Endothelial cell of umbilical vein (primary cell): ENCODE data around the gene PIN1. TPM values are rescaled to one million over a fixed set of nuclear protein-coding genes. Genes with fewer than 3 reads are reported as not detected.

Source experiments
- BruUV-seq: library from RNA; stranded (reverse); fragments of 400-500 nt; replicated peaks from 2 replicates; lab custom pipeline; 2021; lab: Mats Ljungman, UMichigan
- CTCF ChIA-PET: fragments of 300-600, 350-600 bp; sonication (Branson Sonifier 250); formaldehyde crosslinking; loops from one replicate; lab custom pipeline; 2021; ENCODE audit warnings: antibody characterized with exemption, inconsistent platforms; lab: Charles Lee
- POLR2A ChIA-PET: fragments of 300-600, 350-600 bp; sonication (Branson Sonifier 250); formaldehyde crosslinking; loops from one replicate; lab custom pipeline; 2021; ENCODE audit warnings: antibody characterized with exemption, inconsistent platforms; lab: Charles Lee
- DNase-seq: peaks from one replicate; pipeline ENCODE4 v3.0.0-alpha.2; 2011; ENCODE audit warnings: low read depth, low spot score
- FAIRE-seq: peaks from 2 replicates; lab custom pipeline; 2011; peaks lifted over from hg19 to GRCh38; lab: Jason Lieb, UNC
- H2AFZ ChIP-seq: 2 replicates; pipeline ENCODE4 v1.6.0; 2012; ENCODE audit warnings: low read depth, low read length, control low read depth, inconsistent platforms
- H3K27ac ChIP-seq: 2 replicates; pipeline ENCODE4 v1.5.1; 2011; ENCODE audit warnings: low read depth, mild to moderate bottlenecking, control low read depth, low read length, moderate library complexity; ENCODE audit not compliant: insufficient read depth
- H3K27me3 ChIP-seq, 2 experiments: 2 replicates each; pipeline versions ENCODE4 v1.6.0 to v1.6.1; 2011; ENCODE audit warnings: low read length in 2 of 2, mixed read lengths in 1 of 2; ENCODE audit not compliant: control insufficient read depth in 2 of 2, insufficient read depth in 2 of 2
- H3K36me3 ChIP-seq, 2 experiments: 2 replicates in 1 of 2; 3 replicates in 1 of 2; pipeline ENCODE4 v1.5.1; 2011; ENCODE audit warnings: low read length in 2 of 2, mild to moderate bottlenecking in 1 of 2, moderate library complexity in 1 of 2; ENCODE audit not compliant: control insufficient read depth in 2 of 2, insufficient read depth in 2 of 2; ENCODE audit errors: extremely low read depth in 1 of 2
- H3K4me1 ChIP-seq: 3 replicates; pipeline ENCODE4 v1.5.1; 2011; ENCODE audit warnings: mild to moderate bottlenecking, low read length; ENCODE audit not compliant: control insufficient read depth, insufficient read depth; ENCODE audit errors: extremely low read depth
- H3K4me2 ChIP-seq: 2 replicates; pipeline ENCODE4 v1.6.1; 2011; ENCODE audit warnings: low read length, control low read depth, mixed read lengths; ENCODE audit not compliant: insufficient read depth
- H3K4me3 ChIP-seq, 3 experiments: fragments of 200-600 bp in 1 of 3; sonication (generic), shearing (Covaris generic) in 1 of 3; replicated peaks in 1 of 3; 2 replicates each; pipeline ENCODE4 v1.5.1; 2011 to 2016; ENCODE audit warnings: control low read depth in 3 of 3, low read length in 3 of 3, mild to moderate bottlenecking in 2 of 3, inconsistent platforms in 1 of 3, low read depth in 1 of 3, moderate library complexity in 1 of 3; ENCODE audit not compliant: insufficient read depth in 1 of 3
- H3K79me2 ChIP-seq: 2 replicates; pipeline ENCODE4 v1.6.0; 2012; ENCODE audit warnings: low read length, inconsistent platforms; ENCODE audit not compliant: control insufficient read depth, insufficient read depth
- H3K9ac ChIP-seq: replicated peaks from 2 replicates; pipeline ENCODE3; 2011; ENCODE audit warnings: low read length, control low read depth; ENCODE audit not compliant: insufficient read depth; ENCODE audit errors: extremely low read depth
- H3K9me1 ChIP-seq: replicated peaks from 3 replicates; pipeline ENCODE4 v1.6.0; 2011; ENCODE audit warnings: mild to moderate bottlenecking, low read length; ENCODE audit not compliant: control insufficient read depth, insufficient read depth; ENCODE audit errors: extremely low read depth
- H3K9me3 ChIP-seq: replicated peaks from 2 replicates; pipeline ENCODE4 v1.5.1; 2012; ENCODE audit warnings: low read length, inconsistent platforms; ENCODE audit not compliant: control insufficient read depth, insufficient read depth
- H4K20me1 ChIP-seq: replicated peaks from 2 replicates; pipeline ENCODE3; 2011; ENCODE audit warnings: mild to moderate bottlenecking, low read length; ENCODE audit not compliant: control insufficient read depth, insufficient read depth; ENCODE audit errors: extremely low read depth
- CTCF ChIP-seq, 2 donors: IDR thresholded peaks; 1 replicate in 1 of 2; 2 replicates in 1 of 2; pipeline ENCODE4 v1.5.1; 2011; ENCODE audit warnings: low read length in 2 of 2, mild to moderate bottlenecking in 2 of 2, moderate library complexity in 2 of 2, control low read depth in 1 of 2, inconsistent platforms in 1 of 2, low read depth in 1 of 2; ENCODE audit not compliant: insufficient read depth in 1 of 2; ENCODE audit errors: extremely low read depth in 1 of 2
- EZH2 ChIP-seq: IDR thresholded peaks from 2 replicates; pipeline ENCODE4 v1.6.1; 2012; ENCODE audit warnings: borderline replicate concordance, low read depth, mild to moderate bottlenecking, moderate library complexity, low read length, inconsistent platforms; ENCODE audit not compliant: severe bottlenecking
- FOS ChIP-seq: IDR thresholded peaks from 2 replicates; pipeline ENCODE4 v1.6.1; 2011; ENCODE audit warnings: mild to moderate bottlenecking, low read length, moderate library complexity, borderline replicate concordance; ENCODE audit not compliant: insufficient read depth
- GATA2 ChIP-seq: IDR thresholded peaks from 2 replicates; pipeline ENCODE4 v1.7.0; 2011; ENCODE audit warnings: low read depth, mild to moderate bottlenecking, moderate library complexity, mixed read lengths, low read length; ENCODE audit not compliant: insufficient read length, insufficient read depth
- JUN ChIP-seq: IDR thresholded peaks from 2 replicates; pipeline ENCODE4 v1.6.1; 2011; ENCODE audit warnings: borderline replicate concordance, low read depth; ENCODE audit not compliant: insufficient read length, insufficient read depth
- MYC ChIP-seq: IDR thresholded peaks from one replicate; pipeline ENCODE4 v1.6.1; 2011; ENCODE audit warnings: mild to moderate bottlenecking, low read depth, low read length
- POLR2A ChIP-seq: IDR thresholded peaks from 2 replicates; pipeline ENCODE4 v1.6.1; 2012; ENCODE audit warnings: low read depth, mild to moderate bottlenecking, control low read depth, low read length
- dilution Hi-C: fragments of 300-500 bp; cut with MboI; formaldehyde crosslinking; loops from one replicate; pipeline ENCODE4 v1.15.0; 2019; ENCODE audit warnings: low sequenced_read_pairs; ENCODE audit not compliant: extremely low pct_ligation_motif_present
- intact Hi-C: fragments of 100-400 bp; cut with micrococcal nuclease; formaldehyde crosslinking; loops from one replicate; pipeline ENCODE4 v1.10.0; 2022
- polyA plus RNA-seq, 4 experiments: library from polyadenylated mRNA; depleted of rRNA in 3 of 4; stranded (reverse) in 3 of 4; unstranded in 1 of 4; fragments of >200 nt; gene quantifications; 2 replicates each; pipeline versions ENCODE4 v1.2.1 to v1.2.3, GENCODE V29; 2011 to 2012; ENCODE audit warnings: missing spikeins in 1 of 4
- total RNA-seq: library from RNA; stranded (reverse); gene quantifications from 2 replicates; pipeline ENCODE4 v1.2.3, GENCODE V29; 2021

PIN1 gene
- total and polyA plus RNA-seq, 2 donors (not counting 3 experiments of a cell fraction or from before 2014, with no cell fraction given), result 97.4 to 115 TPM

DNA sequence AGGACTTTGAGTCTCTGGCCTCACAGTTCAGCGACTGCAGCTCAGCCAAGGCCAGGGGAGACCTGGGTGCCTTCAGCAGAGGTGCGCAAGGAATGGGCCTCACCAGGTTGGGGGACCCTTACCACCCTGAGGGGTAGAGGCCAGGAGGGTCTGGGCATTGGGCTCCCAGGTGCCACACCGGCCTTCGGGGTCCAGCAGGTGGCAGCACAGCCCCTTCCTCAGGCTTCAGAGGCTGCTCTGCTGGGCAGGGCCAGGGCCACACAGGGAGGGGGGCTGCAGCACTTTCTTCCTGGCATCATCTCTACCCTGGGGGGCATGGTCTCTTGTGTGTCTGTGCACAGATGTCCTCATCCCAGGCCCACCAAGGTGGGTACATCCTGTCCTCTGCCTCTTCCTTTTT lies 12.9 kb downstream of the PIN1 start:
- Histone ChIP-seq H3K4me1 (no peaks in the 10 kb centered on the region), H3K36me3 (peaks cover 0 to 22% of the 10 kb centered on the region in 2 experiments), H3K79me2 (no peaks in the 10 kb centered on the region), H2AFZ (no peak overlapping the region), H3K27me3 (no peaks in the 10 kb centered on the region), H4K20me1 (no peaks in the 10 kb centered on the region), H3K27ac (no peak overlapping the region), H3K4me3 (no peak overlapping the region), H3K9me1 (no peaks in the 10 kb centered on the region), H3K9ac (no peak overlapping the region), H3K4me2 (no peak overlapping the region), H3K9me3 (no peaks in the 10 kb centered on the region)
- no peak for TF ChIP-seq POLR2A
- TF ChIP-seq MYC, result no peak
- TF ChIP-seq EZH2, result no peak
- TF ChIP-seq GATA2, result no peak
- TF ChIP-seq CTCF (IDR thresholded peaks at IDR 0.05; ENCODE audit: extremely low read depth in 1 of 2, insufficient read depth in 1 of 2, low read depth in 1 of 2, low read length in 2 of 2), result peak; percentile 28 to 61
- no peak for TF ChIP-seq FOS
- TF ChIP-seq JUN, result no peak
- ChIA-PET CTCF (interaction anchor here (1.2 kb wide), 1 partner anchor 643 kb away, joined by 3 read pairs; no protein-coding TSS in a partner anchor), POLR2A (no interaction called here)
- DNase-seq, result no peak
- FAIRE-seq, result no peak
- dilution Hi-C loops, result no loop called here
- no TSS peak for BruUV-seq
- intact Hi-C loops, result loop anchor here (1.0 to 5.0 kb wide), 2 partner anchors 66 to 711 kb away; no protein-coding TSS in a partner anchor
